ENCODE results near the gene HLTF. TPM values are rescaled to one million over a fixed set of nuclear protein-coding genes. Genes with fewer than 3 reads are reported as not detected.

Gene HLTF
- total and polyA plus RNA-seq, 2 of the 13 experiments (the other 11 are each of a cell fraction or from before 2014, with no cell fraction given): 12.0 to 22.9 TPM

DNA sequence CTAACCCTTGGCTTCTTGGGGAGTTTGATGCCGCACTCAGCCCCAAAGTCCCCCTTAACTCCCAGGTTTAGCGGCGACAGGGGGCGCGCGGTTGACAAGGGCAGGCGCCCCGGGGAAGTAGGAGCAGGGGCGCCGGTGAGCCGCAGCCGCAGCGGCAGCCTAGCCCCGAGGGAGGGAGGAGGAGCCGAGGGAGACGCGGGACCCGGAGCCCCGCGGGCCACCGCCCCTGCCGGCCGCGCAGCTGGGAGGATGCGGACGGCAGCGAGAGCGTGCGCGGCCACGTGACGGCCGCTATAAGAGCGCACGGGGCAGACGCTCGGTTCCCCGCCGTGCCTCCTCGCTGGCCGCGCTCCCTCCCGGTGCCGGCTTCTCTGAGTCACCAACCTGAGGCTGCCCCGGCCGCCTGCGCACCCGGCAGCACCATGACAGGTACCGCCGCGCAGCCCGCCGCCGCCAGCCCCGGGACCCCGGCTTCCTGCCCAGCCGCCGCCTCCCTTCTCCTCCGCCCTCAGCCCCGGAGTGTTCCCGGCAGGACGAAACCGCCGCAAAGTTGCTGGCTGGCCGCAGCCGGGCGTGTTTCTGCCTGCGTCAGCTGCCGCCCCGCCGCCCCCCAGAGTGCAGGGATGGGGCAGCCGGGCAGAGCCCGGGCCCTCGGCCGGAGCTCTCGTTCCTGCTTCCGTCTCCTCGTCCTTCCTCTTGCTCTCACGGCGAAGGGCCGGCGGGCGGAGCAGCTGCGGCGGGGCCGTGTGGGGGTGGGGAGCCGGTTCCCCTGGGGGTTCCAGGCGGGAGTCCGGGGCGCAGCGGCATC lies 94.9 kb downstream of the HLTF start, which contains the start of gene GYG1 (continued):
- TF ChIP-seq, protein P1, sequence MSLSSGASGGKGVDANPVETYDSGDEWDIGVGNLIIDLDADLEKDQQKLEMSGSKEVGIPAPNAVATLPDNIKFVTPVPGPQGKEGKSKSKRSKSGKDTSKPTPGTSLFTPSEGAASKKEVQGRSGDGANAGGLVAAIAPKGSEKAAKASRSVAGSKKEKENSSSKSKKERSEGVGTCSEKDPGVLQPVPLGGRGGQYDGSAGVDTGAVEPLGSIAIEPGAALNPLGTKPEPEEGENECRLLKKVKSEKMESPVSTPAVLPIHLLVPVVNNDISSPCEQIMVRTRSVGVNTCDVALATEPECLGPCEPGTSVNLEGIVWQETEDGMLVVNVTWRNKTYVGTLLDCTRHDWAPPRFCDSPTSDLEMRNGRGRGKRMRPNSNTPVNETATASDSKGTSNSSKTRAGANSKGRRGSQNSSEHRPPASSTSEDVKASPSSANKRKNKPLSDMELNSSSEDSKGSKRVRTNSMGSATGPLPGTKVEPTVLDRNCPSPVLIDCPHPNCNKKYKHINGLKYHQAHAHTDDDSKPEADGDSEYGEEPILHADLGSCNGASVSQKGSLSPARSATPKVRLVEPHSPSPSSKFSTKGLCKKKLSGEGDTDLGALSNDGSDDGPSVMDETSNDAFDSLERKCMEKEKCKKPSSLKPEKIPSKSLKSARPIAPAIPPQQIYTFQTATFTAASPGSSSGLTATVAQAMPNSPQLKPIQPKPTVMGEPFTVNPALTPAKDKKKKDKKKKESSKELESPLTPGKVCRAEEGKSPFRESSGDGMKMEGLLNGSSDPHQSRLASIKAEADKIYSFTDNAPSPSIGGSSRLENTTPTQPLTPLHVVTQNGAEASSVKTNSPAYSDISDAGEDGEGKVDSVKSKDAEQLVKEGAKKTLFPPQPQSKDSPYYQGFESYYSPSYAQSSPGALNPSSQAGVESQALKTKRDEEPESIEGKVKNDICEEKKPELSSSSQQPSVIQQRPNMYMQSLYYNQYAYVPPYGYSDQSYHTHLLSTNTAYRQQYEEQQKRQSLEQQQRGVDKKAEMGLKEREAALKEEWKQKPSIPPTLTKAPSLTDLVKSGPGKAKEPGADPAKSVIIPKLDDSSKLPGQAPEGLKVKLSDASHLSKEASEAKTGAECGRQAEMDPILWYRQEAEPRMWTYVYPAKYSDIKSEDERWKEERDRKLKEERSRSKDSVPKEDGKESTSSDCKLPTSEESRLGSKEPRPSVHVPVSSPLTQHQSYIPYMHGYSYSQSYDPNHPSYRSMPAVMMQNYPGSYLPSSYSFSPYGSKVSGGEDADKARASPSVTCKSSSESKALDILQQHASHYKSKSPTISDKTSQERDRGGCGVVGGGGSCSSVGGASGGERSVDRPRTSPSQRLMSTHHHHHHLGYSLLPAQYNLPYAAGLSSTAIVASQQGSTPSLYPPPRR (CRISPR knock-in tag; IDR thresholded peaks at IDR 0.05; ENCODE audit: borderline replicate concordance): no peak
- TF ChIP-seq MAFF (IDR thresholded peaks at IDR 0.05; ENCODE audit: low read depth, low read length) (no peak), ZNF607 (CRISPR knock-in tag; IDR thresholded peaks at IDR 0.05; ENCODE audit: borderline replicate concordance) (peak; percentile 33; the same call in 1 of the 2 replicates), ZNF441 (CRISPR knock-in tag; IDR thresholded peaks at IDR 0.05; ENCODE audit: borderline replicate concordance) (0 out of 2 replicates have a peak, but pooled peaks have one; percentile 11), ZNF224 (CRISPR knock-in tag; IDR thresholded peaks at IDR 0.05) (no peak), MAZ (IDR thresholded peaks at IDR 0.05; ENCODE audit: borderline replicate concordance, low read depth, low read length) (peak; percentile 67; the same call in 1 of the 2 replicates), MAZ (CRISPR knock-in tag; IDR thresholded peaks at IDR 0.05; ENCODE audit: low read depth) (peak; percentile 92), TBX2 (CRISPR knock-in tag; IDR thresholded peaks at IDR 0.05; ENCODE audit: borderline replicate concordance) (peak; percentile 59; the same call in 1 of the 2 replicates), PHF20 (CRISPR knock-in tag; IDR thresholded peaks at IDR 0.05) (no peak), ZNF878 (CRISPR knock-in tag; IDR thresholded peaks at IDR 0.05) (peak; percentile 46; the same call in 1 of the 2 replicates), ZZZ3 (CRISPR knock-in tag; IDR thresholded peaks at IDR 0.05; ENCODE audit: borderline replicate concordance) (no peak), ZNF839 (CRISPR knock-in tag; IDR thresholded peaks at IDR 0.05; ENCODE audit: borderline replicate concordance) (no peak)
- TF ChIP-seq, protein P2, sequence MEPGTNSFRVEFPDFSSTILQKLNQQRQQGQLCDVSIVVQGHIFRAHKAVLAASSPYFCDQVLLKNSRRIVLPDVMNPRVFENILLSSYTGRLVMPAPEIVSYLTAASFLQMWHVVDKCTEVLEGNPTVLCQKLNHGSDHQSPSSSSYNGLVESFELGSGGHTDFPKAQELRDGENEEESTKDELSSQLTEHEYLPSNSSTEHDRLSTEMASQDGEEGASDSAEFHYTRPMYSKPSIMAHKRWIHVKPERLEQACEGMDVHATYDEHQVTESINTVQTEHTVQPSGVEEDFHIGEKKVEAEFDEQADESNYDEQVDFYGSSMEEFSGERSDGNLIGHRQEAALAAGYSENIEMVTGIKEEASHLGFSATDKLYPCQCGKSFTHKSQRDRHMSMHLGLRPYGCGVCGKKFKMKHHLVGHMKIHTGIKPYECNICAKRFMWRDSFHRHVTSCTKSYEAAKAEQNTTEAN (CRISPR knock-in tag; conservative IDR thresholded peaks at IDR 0.05): peak; percentile 81
- TF ChIP-seq, protein P3, sequence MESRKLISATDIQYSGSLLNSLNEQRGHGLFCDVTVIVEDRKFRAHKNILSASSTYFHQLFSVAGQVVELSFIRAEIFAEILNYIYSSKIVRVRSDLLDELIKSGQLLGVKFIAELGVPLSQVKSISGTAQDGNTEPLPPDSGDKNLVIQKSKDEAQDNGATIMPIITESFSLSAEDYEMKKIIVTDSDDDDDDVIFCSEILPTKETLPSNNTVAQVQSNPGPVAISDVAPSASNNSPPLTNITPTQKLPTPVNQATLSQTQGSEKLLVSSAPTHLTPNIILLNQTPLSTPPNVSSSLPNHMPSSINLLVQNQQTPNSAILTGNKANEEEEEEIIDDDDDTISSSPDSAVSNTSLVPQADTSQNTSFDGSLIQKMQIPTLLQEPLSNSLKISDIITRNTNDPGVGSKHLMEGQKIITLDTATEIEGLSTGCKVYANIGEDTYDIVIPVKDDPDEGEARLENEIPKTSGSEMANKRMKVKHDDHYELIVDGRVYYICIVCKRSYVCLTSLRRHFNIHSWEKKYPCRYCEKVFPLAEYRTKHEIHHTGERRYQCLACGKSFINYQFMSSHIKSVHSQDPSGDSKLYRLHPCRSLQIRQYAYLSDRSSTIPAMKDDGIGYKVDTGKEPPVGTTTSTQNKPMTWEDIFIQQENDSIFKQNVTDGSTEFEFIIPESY (CRISPR knock-in tag; IDR thresholded peaks at IDR 0.05): no peak
- TF ChIP-seq, protein P4, sequence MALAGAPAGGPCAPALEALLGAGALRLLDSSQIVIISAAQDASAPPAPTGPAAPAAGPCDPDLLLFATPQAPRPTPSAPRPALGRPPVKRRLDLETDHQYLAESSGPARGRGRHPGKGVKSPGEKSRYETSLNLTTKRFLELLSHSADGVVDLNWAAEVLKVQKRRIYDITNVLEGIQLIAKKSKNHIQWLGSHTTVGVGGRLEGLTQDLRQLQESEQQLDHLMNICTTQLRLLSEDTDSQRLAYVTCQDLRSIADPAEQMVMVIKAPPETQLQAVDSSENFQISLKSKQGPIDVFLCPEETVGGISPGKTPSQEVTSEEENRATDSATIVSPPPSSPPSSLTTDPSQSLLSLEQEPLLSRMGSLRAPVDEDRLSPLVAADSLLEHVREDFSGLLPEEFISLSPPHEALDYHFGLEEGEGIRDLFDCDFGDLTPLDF (CRISPR knock-in tag; IDR thresholded peaks at IDR 0.05): 0 out of 2 replicates have a peak, but pooled peaks have one; percentile 37
- TF ChIP-seq, protein P5, sequence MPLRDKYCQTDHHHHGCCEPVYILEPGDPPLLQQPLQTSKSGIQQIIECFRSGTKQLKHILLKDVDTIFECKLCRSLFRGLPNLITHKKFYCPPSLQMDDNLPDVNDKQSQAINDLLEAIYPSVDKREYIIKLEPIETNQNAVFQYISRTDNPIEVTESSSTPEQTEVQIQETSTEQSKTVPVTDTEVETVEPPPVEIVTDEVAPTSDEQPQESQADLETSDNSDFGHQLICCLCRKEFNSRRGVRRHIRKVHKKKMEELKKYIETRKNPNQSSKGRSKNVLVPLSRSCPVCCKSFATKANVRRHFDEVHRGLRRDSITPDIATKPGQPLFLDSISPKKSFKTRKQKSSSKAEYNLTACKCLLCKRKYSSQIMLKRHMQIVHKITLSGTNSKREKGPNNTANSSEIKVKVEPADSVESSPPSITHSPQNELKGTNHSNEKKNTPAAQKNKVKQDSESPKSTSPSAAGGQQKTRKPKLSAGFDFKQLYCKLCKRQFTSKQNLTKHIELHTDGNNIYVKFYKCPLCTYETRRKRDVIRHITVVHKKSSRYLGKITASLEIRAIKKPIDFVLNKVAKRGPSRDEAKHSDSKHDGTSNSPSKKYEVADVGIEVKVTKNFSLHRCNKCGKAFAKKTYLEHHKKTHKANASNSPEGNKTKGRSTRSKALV (CRISPR knock-in tag; IDR thresholded peaks at IDR 0.05): peak; percentile 82; the same call in 1 of the 2 replicates
